ENCODE results near the gene SLC38A2.

Gene SLC38A2

DNA sequence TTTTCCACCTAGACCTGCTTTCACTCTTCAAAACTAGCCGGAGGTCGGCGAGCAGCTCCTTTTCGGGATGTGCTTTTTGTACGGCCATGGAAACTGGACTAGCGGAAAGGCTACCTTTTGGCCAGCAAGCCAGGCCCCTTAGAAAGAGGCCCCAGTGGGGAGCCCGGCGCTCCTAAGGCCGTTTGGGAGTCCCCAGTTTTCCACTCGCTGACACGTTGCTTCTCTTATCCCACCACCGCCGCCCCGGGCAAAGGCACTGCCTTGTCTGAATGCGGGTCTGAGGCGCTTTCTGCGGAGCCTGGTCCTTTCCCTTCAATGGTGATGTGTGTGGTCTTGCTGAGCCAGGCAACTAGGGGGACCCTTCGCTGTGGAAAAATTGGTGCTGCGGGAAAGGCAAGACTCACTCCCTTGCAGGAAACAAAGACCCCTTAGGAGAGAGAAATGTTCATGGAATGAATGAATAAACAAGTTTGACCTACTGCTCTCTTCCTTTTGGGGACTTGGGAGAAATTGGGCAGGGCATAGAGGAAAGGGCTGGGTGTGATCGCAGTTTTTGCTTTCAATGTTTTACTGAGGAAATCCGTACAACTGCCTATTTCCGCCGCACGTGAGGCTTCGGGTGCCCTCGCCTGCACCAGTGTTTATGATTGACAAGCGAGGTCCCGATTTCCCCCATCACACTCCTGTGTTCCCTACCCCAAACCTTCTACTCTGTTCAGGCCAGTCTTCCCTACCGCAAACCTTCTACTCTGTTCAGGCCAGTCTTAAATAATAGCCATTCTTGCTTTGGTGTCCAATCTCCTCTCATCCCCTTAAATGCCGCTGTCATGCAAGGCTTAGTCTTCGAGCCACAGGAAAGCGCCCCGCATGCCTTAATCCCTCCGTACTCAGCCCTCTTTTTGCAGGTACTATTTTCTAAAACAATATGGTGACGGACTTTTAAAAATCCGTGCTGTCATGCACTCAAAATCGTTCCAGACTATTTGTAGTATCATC, 1.0 kb upstream of the SLC38A2 start:
- peak; percentile 31 for DNase-seq

DNA sequence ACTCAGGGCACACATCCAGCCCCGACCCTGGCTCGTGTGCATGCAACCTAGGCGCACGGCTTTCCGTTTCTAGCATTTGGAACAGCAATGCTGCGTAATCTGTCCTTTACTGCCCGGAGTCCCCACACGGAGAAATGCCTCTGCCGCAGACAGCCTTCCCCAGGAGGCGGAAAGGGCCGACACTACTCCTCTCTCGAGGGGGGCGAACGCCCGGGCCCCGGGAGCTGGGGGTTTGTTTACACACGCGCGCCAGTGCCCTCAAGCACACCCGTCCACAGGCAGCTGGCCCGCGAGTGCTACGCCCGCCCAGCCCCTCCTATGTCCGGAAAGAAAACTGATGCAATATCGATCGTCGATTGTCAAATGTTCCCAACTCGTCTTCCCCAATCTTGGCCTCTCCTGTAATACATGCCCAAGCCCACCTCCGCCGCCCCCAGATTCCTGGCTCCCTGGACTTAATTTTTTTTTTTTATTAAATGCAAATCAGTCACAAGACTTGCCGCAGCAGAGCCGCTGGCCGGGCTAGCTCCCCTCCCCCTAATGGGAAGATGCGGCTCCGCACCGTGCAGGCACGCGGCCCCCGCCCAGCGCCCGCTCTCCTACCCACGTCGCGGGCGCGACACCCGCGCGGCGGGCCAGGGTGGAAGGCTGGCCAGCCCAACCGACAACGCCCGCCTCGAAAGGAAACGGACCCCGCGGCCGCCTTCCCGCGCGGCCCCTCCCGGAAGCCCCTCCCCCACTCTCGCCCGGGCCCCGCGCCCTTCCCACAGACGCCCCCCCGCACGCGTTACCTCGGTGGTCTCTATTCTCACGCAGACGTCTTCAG, 642 bp downstream of the SLC38A2 start:
- DNase-seq: peak; percentile 58

DNA sequence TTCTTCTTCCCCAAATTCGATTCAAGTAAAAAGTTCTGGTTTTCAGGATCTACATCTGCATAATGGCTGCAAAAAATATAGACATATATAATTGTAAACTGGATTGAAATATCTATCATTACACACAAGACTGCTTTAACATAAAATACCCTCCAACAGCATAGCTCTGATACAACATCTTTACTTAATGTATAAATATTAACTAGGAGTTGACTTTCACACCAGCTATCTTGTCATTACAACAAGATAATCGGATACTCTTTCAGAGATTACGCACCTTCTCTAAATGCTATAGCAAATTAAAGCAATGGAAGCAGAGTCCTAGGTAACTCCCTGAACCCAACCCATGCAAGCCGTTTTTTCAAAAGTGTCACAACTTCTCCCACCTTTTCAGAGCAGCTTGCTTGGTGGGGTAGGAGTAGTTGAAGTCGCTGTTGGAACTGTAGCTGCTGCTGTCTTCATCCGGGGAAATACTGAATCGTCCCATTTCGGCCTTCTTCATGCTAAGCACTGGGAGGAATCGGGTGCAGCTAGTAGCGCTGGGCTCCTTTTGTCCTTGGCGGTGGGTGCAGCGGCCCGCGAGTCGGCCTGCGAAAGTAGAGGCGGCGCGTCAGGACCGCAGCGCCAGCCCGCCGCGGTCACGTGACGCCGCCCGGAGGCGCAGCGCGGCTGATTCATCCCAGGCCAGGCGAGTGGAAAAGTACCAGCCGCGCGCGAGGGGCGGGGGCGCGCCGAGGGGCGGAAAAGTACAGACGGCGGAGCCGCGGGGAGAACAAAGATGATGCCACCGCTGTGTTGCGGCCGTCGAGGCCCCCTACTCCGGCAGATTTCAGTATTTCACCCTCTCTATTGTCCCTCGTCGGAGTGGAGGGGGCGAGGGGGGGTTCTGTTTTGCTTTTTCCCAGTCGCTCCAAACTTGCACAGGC, 1.5 kb downstream of the SLC38A2 start:
- DNase-seq: peak; percentile 87

DNA sequence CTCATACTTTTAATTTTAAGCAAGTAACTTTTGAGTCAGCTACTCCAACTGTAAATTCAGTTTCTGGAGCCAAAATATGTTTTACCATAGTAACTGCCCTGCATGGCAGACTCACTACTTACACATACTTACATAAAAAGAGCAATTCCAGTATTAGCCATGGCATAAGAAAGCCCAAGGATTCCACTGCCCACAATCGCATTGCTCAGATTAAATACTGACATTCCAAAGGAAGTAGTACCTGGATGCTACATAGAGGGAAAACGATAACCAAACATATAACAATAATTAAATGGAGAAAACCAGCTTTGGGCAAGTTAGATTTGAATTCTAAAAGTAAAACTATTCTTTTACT, 2.2 kb downstream of the SLC38A2 start:
- DNase-seq: no peak

DNA sequence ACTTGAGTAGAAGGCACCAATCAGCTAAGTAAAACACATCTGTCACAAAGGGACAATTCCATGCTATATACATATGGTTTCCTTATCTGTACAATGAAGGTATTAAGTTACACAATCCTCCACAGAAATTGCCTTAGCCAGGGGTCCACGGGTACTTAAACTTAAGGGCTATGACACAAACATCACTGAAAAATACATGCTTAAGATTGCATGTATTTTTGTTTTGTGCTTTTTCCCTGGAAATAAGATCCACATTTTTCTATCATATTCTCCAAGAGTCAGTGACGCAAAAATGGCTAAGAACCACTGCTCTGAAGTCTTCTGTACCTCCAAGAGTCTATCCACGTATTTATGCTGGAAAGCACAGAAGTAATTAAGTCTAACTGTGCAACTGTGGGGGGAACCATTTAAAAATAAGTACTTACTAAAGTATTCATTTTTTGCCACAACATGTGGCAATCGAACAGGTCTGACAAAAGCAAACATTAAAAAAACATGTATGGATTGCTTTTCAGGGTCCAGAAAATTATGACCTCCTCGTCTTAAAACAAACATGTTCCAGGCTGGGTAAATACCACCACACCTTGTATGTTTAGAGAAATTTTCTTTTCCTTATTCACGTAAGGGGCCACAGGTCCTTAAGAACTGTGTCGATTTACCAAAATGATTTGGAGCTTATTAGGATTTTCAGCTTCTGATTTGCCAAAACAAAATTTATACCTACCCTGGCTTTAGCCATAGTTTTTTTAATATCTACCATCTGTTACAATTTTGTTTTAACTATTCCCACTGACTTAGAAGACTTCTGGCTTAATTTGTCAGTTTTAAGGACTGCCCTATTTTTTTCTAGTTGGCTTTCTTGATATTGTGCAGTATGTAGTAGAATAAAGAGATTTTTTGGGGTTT, 2.8 kb downstream of the SLC38A2 start:
- no peak for DNase-seq

DNA sequence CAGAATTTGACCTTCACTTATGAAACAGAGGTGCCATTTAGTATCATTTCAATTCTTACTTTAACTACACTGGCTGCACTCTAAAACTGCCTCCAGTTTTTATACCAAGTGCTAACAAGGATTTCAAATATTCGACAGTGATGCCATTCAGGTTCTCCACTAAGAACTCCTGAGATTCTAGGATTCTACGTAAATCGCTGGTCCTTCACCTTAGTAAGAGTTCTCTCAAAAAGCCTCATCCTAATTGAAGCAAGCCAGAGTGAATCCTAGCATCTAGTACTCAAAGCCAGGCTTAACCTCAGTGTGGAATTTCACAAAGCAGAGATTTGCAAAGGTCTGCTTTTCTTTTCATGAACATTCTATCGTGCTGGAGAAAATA, 3.5 kb downstream of the SLC38A2 start:
- no peak for DNase-seq

DNA sequence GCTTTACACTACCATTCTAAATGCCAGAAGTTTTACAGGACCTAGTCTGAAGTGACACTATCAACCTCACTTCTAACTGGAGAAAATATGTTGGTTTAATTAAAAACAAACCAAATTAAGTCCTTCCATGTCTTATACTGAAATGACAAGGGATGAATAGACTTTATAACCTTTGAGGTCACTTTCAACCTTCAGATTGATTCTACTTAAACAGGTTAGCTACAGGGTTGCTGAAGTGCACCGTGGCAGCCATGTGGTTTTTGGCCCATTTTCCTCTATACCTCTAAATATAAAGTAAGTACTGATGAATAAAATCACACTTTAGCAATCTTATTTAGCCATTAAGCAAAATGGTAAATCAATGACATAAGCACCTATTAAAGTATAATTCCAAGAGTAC, 3.9 kb downstream of the SLC38A2 start:
- no peak for DNase-seq

DNA sequence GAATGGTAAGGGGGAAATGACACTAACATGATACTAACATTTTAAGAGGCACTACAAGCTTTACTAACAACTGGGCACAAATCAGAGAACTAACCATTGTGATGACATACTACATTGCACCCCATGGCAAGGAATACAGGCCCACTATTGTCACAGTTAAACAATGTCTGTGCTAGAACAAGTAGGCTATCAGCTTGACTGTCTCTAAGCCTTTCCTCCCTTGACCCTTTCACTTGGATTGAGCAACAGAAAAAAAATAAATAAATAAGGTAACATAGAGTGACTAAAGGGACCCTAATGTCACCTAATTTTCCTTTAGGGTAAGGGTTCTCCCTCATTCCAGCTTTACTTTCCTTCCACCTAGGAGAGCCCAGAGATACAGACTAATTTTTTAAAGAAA, 4.4 kb downstream of the SLC38A2 start:
- no peak for DNase-seq

DNA sequence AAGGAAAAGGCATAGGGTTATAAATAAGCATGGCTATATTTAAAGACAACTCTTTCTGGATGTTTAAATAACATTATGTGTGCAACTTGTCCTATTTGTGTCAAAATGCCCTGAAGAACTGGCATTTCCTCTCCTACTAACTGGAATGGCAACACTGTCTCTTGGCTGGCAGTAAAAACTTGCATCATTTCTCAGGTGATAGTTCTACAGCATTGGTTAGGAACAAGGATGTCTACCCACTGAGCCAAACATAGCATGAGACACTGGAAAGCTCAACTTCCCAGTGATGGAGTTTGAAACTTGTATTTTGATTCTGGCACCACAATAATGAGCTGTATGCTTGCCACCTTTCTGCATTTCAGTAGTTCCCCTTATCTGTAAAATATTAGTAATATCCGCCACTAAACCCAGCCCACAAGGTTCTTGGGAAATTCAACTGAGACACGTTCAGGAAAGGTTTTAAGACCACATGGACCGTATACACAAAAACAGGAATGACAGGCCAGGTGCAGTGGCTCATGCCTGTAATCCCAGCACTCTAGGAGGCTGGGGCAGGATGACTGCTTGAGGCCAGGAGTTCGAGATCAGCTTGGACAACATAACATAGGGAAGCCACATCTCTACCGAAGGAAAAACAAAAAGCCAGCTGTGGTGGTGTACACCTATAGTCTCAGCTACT, 5.1 kb downstream of the SLC38A2 start:
- no peak for DNase-seq

DNA sequence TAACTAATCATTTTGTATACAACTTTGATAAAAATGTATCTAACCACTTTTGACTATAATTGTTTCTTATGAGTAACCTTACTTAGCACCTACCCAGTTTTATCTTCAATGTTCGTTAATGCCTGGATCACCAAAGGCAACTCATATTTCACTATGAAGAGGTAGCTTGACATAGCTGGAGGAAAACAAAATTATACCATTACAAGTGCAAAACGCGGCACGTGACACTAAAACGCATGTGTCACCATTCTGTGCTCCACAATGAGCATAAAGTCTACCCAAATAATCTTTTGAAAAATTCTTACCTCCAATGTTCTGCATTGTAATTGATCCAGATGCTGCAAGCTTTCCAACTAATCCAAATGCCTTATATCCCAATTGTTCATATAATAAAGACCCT, 5.8 kb downstream of the SLC38A2 start:
- no peak for DNase-seq

DNA sequence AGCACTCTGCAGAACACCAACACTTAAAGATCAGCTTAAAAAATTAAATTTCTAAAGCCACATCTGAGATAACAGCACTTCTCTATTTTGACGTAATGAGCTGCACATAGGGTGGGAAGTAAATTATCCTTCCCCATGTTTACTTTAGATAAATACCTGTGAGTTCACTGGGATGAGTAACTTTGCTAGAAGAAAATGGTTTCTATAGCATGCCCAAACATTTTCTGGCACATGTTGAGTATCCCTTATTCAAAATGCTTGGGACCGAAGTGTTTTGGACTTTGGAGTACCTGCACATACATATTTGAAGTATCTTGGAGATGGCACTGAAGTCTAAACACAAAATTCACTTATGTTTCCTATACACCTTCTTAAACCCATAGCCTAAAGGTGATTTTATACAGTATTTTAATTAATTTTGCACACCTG, 6.6 kb downstream of the SLC38A2 start:
- DNase-seq: no peak

DNA sequence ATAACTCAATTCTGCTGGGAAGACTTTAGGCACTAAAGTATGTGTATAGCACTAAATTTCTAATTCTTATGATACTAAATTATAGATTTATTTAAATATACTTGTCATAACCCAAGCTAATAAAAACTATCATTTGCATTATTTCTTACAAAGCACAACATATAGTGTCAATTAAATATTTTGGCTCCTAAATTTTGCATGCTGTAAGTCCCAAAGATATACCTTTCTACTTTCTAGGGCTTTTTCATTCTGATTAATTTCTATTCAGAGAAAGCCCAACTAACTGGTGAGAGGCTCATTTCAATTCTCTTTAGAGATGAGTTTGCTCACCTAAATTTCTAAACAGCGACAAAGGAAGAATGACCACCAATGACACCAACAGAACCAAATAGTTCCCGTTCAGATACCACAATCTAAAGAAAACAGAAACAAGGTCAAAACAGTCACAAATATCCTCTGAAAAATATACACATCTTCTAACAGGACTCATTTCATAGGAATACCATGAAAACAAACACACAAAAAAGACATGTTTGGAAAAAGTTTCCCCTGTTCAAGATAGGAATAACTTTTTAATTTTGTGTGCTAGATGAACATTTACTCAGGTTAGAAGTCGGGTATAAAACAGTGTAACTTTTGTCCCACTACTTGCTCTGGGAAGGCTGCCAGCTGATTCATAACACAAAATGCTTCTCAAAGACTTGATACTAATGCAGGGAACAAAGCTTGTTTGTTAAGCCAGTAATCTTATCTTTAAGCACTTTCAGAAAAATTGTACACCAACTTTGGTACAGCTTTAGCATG, 7.6 kb downstream of the SLC38A2 start:
- no peak for DNase-seq

DNA sequence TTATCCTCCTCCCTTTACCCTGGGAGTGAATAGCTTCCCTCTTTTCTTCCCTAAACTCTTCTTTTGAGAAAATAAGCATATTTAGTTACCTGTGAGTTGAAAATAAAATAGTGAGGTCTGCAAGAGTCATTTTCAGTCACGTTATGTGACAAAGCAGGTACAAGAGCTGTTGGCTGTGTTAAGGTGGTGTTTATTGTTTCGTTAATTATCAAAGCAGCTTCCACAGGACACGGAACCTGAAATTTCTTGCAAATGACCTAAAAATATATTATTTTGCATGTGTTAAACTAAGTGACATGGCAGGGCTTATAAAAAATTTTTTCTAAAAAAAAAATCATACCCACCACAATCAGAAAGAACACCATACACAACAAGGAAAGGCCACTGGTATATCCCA, 8.3 kb downstream of the SLC38A2 start:
- no peak for DNase-seq

DNA sequence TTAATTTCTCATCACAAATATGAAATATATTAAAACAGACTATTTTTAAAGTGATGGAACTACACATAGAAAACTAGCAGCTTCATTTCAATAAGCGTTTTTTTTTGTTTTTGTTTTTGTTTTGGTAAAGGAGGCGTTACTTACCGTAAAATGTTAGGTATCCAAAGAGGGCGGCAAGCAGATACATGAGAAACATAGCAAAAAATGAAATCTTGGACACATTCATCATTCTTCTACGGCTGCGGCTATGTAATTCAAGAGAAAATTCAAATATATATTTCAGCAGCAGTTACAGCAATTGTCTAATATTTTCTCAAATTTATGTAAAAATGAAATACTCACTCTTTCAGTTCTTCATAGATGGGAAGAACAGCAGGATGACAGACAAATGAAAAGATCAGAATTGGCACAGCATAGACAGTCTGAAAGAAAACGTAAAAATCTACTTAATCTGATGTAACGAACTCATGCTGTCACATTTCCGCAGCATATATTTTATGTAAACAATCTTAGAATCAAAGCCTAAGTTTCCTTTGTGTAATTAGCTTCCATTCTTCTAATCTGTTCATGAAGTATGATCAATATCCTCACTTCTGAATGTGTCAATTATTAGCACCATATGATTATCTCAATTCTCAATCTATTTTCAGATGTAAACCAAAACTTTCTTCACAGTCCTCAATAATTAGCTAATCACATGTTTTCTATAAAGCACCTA, 8.8 kb downstream of the SLC38A2 start:
- DNase-seq: no peak

DNA sequence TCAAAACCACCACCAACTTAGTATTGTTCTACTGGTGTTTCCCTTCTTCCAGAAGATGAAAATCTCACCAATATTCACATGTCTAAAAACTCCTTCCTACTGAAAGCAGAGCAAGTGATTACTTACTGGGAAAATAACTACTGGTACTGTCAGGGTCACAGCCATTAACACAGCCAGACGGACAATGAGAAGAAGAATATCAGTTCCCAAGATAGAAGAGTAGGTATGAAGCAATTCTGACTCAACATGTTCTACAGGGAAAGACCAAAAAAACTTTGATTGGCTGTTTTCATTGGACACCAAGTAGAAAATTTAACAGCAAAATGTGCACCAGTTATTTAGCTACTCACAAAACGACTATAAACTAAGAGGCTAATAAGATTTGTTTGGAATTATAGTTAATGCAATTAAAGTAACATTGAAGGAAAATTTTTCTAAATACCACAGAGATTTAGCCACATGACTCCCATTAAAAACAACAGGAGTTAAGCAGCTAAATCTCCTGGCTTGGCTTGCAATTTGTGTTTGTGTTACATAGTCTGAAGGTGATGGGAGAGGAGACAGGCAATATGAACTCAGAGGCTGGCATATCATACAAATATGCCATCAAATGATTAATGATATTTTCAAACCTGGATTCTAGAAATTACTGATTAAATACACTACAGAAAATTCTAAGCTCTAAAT, 9.5 kb downstream of the SLC38A2 start:
- no peak for DNase-seq

DNA sequence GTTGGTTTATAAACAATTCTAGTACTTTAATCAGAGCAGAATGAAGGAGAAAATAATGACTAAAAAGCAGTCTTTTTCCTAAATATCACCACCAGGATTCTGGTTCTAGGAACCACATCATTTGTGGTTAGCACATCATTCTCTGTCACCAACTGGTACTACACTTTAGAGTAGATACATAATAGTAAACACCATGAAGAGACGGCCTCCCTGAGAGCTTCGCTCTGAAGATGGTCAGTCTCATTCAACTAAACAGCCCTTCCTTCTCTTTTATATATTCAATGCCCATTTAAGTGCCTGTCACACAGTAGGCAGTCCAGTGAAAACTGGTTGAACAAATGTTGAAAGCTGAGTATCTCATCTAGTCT, 10.9 kb downstream of the SLC38A2 start:
- no peak for DNase-seq

DNA sequence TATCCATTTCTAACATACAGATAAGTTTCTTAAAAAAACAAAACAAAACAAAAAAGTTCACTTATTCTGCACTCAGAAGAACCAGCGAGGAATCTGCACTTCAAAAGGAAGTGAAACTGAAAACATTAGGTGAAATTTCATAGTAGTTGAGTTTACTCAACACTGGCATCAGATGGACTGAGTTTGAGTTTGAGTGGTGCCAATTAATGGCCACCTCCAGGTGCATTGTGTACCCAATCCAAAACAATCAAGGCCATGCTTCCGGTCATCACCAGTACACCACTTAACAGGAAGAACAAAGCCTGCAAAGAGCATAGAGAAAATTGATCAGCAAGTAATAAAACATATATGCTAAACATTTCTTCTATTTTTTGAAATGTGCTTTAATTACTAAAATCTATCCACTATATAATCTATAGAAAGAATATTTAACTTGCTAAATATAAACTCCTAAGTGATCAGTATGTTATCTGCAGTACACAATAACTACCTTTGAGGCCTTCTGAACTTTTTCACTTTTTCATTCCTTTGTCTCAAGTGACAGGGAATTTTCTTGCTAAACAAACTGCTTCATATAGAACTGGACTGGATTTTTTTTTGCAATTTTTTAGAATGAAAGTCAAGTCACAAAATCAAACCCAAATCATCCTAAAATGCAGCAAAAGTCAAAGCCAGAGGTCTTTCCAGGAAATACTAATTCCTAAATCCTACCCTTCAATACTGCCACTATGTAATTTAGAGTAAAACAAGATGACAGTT, 11.5 kb downstream of the SLC38A2 start:
- DNase-seq: no peak

DNA sequence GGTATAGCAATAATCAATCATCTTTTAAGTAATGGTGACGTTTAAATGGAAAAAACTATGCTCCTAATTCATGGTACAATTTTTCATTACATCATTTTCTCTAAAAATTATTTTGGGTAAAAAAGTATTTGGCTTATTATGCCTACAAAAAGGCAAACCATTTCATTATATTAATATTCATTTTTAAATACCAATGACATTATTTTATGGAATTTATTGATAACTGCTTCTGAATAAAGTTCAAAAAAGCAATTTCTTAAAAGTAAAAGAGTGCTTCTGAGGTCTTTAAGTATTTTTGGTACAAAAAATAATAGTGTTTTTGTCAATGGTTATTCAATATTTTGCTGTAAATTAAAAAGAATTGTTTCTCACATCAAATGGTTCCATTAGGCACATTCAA, 12.2 kb downstream of the SLC38A2 start:
- DNase-seq: no peak

All from COR-L47 (cell line).